Stimulated activated CD4-positive, alpha-beta T cell treated with anti-CD3 and anti-CD28 coated beads, Interleukin-2, amount 100 ng/mL, for 4 hours (primary cell): ENCODE results near the gene C3orf22.

ENCODE experiments used
- DNase-seq: peaks from one replicate; pipeline ENCODE4 v3.0.0-alpha.2; 2020; ENCODE audit warnings: low read depth

The C3orf22 gene

GRCh38 chr3:126527006-126527405 lies 31.7 kb downstream of the C3orf22 start:
- no peak for DNase-seq

GRCh38 chr3:126526668-126527005 lies 32.1 kb downstream of the C3orf22 start:
- no peak for DNase-seq

GRCh38 chr3:126525853-126526667 lies 32.7 kb downstream of the C3orf22 start:
- no peak for DNase-seq

- no peak for DNase-seq
Observed at GRCh38 chr3:126525091-126525852, 33.5 kb downstream of the C3orf22 start.

- DNase-seq: no peak
Observed at GRCh38 chr3:126524429-126524988, 34.2 kb downstream of the C3orf22 start.

- DNase-seq: no peak
Observed at GRCh38 chr3:126523745-126524428, 34.8 kb downstream of the C3orf22 start, which contains the start of gene CHST13. CHST13 (plus strand) TSS chr3:126524155; CDS start chr3:126524333, 178 bp downstream.

- peak; percentile 14 for DNase-seq
Observed at GRCh38 chr3:126522363-126522788, 36.4 kb downstream of the C3orf22 start.

GRCh38 chr3:126521122-126521891 lies 37.4 kb downstream of the C3orf22 start:
- no peak for DNase-seq

GRCh38 chr3:126519506-126520455 lies 39.0 kb downstream of the C3orf22 start:
- DNase-seq: no peak

- DNase-seq: no peak
Observed at GRCh38 chr3:126518779-126519177, 40.0 kb downstream of the C3orf22 start.

GRCh38 chr3:126517986-126518778 lies 40.5 kb downstream of the C3orf22 start:
- no peak for DNase-seq

- no peak for DNase-seq
Observed at GRCh38 chr3:126517291-126517951, 41.3 kb downstream of the C3orf22 start, which contains the start of gene UROC1. UROC1 (minus strand) TSS chr3:126517773; CDS start chr3:126517719, 54 bp downstream.

GRCh38 chr3:126516936-126517290 lies 41.8 kb downstream of the C3orf22 start:
- DNase-seq: no peak

- no peak for DNase-seq
Observed at GRCh38 chr3:126516152-126516935, 42.4 kb downstream of the C3orf22 start.

GRCh38 chr3:126515066-126515706 lies 43.5 kb downstream of the C3orf22 start:
- no peak for DNase-seq

GRCh38 chr3:126514161-126514560 lies 44.6 kb downstream of the C3orf22 start:
- no peak for DNase-seq

- no peak for DNase-seq
Observed at GRCh38 chr3:126512916-126513650, 45.6 kb downstream of the C3orf22 start.
